ENCODE measurements around the gene RIBC2.
A peak's percentile ranks its signal among the peaks of the same experiment; 100 is the strongest.
"Not testable (repeated sequence)": the region's sequence is repeated elsewhere in the genome, so short reads cannot be mapped to it uniquely, and the experiment has no call there.

Gene RIBC2

GRCh38 chr22:45425101-45425500, 11.6 kb downstream of the RIBC2 start:
- no peak for DNase-seq (ENCODE audit: low spot score)

- DNase-seq (ENCODE audit: low spot score) = no peak
These were observed 12.2 kb downstream of the RIBC2 start for GRCh38 chr22:45425531-45426265.

- no peak for DNase-seq (ENCODE audit: low spot score)
These were observed 12.9 kb downstream of the RIBC2 start for GRCh38 chr22:45426387-45426786.

GRCh38 chr22:45427114-45427513, 13.6 kb downstream of the RIBC2 start:
- no peak for DNase-seq (ENCODE audit: low spot score)

- peak; percentile 56 for DNase-seq (ENCODE audit: low spot score)
These were observed 15.2 kb downstream of the RIBC2 start for GRCh38 chr22:45428391-45429385.

- peak; percentile 48 for DNase-seq (ENCODE audit: low spot score)
These were observed 15.9 kb downstream of the RIBC2 start for GRCh38 chr22:45429424-45429823.

GRCh38 chr22:45429981-45430775, 16.7 kb downstream of the RIBC2 start:
- DNase-seq (ENCODE audit: low spot score) = peak; percentile 42

GRCh38 chr22:45430871-45431270, 17.4 kb downstream of the RIBC2 start:
- DNase-seq (ENCODE audit: low spot score) = peak; percentile 60

- DNase-seq (ENCODE audit: low spot score) = no peak
These were observed 21.5 kb downstream of the RIBC2 start for GRCh38 chr22:45434981-45435380.

- DNase-seq (ENCODE audit: low spot score) = peak; percentile 89
These were observed 22.1 kb downstream of the RIBC2 start for GRCh38 chr22:45435544-45436139.

- DNase-seq (ENCODE audit: low spot score) = not testable (repeated sequence)
These were observed 23.5 kb downstream of the RIBC2 start for GRCh38 chr22:45436871-45437517.

- DNase-seq (ENCODE audit: low spot score) = no peak
These were observed 24.8 kb downstream of the RIBC2 start for GRCh38 chr22:45438336-45438735.

GRCh38 chr22:45440688-45441087, 27.2 kb downstream of the RIBC2 start:
- DNase-seq (ENCODE audit: low spot score) = not testable (repeated sequence)

GRCh38 chr22:45441138-45441537, 27.6 kb downstream of the RIBC2 start:
- DNase-seq (ENCODE audit: low spot score) = no peak

- no peak for DNase-seq (ENCODE audit: low spot score)
These were observed 28.6 kb downstream of the RIBC2 start for GRCh38 chr22:45442116-45442515.

GRCh38 chr22:45444168-45444567, 30.7 kb downstream of the RIBC2 start:
- DNase-seq (ENCODE audit: low spot score) = no peak

GRCh38 chr22:45445031-45445710, 31.7 kb downstream of the RIBC2 start:
- no peak for DNase-seq (ENCODE audit: low spot score)

- no peak for DNase-seq (ENCODE audit: low spot score)
These were observed 32.7 kb downstream of the RIBC2 start for GRCh38 chr22:45446216-45446615.

GRCh38 chr22:45447596-45447995, 34.1 kb downstream of the RIBC2 start:
- DNase-seq (ENCODE audit: low spot score) = not testable (repeated sequence)

- peak; percentile 80 for DNase-seq (ENCODE audit: low spot score)
These were observed 34.9 kb downstream of the RIBC2 start for GRCh38 chr22:45448431-45448830.

- not testable (repeated sequence) for DNase-seq (ENCODE audit: low spot score)
These were observed 35.9 kb downstream of the RIBC2 start for GRCh38 chr22:45449442-45449841.

Data from left forelimb (tissue), 1 donor.